Stimulated activated CD4-positive, alpha-beta T cell treated with anti-CD3 and anti-CD28 coated beads, Interleukin-1b, Interleukin-23, amount 100 ng/mL, for 4 hours (primary cell): ENCODE measurements around the gene KRT3.

Experiments
- DNase-seq, 2 donors: peaks; one replicate each; pipeline ENCODE4 v3.0.0-alpha.2; 2020; ENCODE audit warnings: low read depth in 2 of 2

Gene KRT3

DNA sequence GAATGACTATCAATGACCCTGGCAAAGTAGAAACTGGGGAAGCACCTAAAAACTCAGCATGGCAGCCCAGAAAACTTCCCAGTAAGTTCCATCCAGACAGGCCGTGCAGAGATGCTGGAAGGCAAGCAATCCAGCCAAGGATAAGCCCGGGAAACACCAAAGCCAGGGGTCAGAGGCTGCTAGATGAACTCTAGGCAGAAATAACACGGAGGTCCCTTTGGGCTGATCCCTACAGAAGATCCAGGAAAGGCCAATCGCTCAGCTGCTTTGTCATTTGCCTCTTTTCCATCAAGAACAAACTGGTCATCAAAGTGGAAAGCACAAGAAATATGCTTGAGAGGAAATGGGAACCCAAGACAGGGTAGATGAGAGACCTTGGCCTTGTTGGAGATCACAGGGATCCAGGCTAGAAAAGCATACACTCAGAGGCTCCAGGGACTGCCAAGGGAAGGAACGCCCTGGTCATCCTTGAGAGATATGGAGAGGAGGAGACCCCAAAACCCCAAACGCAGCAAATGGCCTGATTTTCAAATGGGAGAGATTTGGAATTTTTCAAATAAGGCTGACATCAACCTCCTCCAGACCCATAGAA lies 31.7 kb upstream of the KRT3 start:
- no peak for DNase-seq

DNA sequence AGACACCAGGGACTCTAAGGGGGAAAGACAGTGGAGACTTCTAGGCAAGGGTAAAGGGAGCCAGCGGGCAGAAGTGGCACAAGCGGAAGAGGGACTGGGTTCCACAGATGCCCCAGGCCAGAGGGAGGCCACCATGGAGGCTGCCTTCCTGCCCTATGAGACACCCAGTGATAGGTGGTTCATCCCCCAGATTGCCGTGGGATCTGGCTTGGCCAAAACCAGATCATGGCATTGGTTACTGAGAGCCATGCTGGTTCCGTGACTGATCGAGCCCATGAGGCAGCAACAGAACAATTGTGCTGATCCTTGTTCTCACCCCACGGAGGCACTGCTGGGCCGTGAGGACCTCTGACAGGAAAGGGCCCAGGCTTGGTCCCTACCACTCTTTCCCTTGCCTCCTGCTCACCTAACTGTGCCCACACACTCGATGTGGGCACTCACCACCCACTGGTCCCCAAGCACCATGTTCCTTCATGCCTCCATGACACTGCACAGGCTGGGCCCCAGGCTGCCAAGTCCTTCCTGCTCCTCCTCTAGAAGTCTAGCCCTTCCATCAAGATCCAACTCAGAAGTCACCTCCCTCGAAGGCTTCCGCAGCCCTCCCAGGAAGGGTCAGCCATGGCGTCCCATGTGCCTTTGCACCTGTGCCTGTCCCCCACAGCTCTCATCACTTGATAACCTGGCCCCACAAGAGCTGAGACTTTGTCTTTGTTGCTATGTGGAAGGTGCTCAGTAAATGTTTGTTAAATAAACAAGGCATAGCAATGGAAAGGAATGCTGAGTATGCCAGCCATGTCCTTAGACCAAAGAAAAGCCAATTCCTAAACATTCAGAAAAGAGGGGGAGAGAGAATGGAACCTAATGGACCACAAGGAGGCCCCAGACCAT lies 30.9 kb upstream of the KRT3 start:
- DNase-seq, result no peak

DNA sequence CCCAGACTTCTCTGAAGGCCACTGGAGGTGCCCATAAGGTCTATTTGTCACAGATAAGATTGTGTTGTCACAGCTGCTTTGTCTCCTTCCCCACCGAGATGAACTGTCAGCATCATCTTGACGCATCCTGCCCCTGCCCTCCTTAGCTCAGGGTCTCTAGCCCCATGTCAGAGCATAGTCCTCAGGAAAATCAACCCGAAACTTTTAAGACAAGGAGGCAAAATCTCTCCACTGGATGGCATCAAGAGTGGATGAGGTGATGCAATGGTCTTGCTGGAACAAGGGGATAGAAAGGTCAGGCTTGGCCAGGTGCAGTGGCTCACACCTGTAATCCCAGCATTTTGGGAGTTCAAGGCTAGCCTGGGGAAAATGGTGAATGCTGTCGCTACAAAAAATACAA lies 30.0 kb upstream of the KRT3 start:
- DNase-seq, result no peak

DNA sequence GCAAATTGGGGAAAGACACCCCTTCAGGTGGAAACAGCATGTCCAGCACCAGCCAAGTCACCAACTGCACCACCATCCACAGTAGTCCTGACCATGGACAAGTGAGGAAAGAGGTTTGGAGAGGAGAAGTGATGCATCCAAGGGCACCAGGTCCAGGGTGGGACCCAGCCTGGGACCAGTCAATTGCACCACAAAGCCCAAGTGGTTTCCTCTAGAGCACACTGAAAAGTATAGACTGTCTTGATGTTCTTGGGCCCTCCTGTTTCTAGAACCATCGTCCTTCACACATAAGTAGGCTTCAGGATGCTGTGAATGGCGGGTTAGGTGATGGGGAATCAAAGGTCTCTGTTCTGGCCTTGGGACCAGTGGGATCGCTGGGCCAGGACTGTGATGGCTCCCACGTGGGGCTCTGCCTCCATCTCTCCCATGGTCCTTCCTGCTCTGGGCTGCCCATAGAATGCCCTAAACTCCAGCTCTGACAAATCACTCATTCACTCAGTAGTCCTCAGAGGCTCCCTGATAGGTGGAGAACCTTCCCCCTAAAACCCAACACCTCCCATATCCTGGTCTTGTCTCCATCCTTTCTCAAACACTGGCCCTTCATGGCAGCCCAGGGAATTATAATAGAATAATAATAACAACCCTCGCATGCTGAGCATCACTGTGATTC lies 29.0 kb upstream of the KRT3 start:
- DNase-seq, result no peak

DNA sequence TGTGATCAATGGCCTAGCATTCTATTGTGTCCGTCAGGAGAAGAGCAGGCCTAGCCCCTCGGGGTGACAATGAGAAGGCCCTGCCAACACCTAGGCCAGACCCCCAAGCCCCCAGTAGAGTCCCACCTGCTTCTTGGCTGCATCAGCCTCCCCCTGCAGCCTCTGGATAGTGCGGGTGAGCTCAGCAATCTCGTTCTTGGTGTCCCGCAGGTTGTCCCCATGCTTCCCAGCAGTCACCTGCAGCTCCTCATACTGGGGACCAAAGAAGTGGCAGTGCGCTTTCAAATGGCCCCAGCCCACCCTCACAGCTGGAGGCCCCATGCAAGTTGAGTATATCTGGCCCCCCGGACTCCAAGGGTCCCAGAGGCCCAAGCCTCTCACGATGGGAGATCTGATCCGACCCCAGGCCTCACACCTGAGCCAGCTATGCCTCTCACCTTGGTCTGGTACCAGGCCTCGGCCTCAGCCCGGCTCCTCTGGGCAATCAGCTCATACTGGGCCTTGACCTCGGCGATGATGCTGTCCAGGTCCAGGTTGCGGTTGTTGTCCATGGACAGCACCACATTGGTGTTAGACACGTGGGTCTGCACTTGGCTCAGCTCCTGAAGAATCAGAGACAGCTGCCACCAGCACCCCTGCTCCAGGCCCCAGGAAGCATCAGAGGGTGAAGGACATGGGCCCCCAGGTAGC lies 28.0 kb upstream of the KRT3 start:
- no peak for DNase-seq

GRCh38 chr12:52822771-52823510 lies 27.0 kb upstream of the KRT3 start:
- DNase-seq, result no peak

DNA sequence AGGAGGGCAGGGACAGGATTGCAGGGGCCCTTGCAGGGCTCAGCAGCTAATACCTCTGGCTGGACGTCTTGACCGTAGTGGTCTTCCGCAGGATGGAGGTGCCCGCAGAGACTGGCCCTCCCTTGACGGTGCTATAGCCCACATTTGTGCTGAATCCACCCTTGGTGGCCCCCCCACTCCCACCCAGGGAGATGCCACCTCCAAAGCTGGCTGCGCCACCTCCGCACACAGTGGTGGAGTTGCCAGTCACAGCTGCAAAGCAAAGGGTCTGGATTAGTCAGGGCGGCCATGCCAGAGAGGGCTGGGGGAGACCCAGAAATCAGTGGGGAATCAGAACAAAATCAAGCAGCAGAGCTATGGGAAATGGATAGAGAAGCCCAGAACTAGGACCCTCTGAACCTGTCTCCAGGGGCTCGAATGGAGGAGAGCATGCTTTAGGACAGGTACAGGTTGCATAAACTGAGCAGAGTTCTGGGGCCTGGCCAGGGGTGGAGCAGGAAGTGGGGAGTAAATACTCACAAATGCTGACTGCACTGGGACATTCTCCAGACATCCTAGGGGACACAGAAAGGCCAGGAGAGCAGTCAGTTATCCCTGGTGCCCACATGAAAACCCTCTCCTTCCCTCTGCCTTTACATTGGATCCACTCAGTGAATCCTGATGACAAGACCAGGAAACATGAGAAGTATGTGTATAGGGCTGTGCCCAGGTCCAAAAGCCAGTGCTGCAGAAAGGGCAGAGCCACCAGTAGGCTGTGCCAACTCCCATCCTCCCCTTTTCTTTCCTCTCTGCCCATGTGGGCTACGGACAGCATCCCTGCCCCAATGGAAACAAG lies 26.1 kb upstream of the KRT3 start:
- no peak for DNase-seq

DNA sequence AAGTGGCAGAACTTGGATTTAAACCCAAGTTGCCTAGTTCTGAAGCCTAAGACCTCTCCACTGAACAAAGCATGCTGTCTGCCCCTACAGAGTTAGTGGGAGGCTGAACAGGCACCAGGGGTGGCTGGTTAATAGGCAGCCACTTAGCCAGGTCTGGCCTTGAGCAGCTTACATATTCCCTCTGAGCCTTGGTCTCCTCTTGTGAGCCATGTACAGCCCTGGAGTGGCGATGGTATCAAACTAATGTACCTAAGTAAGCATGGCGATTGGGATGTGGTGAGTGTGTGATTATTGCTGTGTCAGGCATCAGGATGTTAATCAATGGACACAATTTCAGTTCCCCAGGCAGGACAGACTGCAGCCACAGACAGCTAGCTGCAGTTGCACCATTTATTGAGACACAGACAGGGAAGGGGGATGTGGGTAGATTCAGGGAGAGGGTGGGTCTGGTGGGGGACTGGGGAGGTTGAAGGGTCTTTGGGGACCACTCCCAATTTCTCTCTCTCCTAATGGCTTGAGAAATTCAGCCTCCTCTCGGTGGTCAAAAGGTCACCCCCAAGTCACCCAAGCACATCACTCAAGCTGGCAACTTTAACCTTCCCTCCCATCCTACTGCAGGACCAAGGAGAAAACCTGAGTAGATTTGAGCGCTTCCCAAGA lies 25.3 kb upstream of the KRT3 start:
- no peak for DNase-seq

- no peak for DNase-seq
Observed at GRCh38 chr12:52820521-52820920, 24.6 kb upstream of the KRT3 start.

DNA sequence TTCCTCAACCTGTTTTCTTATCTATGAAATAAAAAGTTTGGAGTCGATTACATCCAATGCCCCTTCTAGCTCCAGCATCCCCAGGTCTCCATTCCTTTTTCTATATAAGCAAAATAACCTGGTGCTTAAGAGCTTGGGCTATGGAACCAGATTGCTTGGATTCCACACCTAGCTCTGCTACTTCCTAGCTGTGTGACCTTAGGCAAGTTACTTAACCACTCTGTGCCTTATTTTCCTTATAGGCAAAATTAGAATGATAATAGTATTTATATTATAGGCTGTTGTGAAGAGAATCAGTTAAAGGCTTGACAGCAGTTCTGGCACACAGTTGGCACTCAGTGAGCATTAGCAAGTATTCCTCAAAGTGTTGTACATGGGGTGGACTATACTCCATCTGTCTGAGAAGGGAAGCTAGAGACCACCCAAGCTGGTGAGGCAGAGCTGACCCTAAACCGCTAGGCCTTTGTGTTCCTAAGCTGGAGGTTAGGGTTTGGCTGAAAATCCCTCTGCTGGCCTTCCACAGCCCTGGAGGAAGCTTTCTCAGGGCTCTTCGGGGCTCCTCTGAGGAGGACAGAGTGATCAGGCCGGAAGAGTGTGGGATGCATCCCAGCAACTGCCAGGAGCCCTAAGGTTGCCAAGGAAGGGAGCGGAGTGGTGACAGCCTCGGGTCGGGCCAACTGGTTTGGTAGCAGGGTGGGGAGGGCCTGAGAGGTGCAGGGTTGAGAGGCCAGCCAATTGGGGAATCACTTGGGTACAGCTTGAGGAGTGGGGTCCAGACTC lies 24.0 kb upstream of the KRT3 start:
- no peak for DNase-seq

DNA sequence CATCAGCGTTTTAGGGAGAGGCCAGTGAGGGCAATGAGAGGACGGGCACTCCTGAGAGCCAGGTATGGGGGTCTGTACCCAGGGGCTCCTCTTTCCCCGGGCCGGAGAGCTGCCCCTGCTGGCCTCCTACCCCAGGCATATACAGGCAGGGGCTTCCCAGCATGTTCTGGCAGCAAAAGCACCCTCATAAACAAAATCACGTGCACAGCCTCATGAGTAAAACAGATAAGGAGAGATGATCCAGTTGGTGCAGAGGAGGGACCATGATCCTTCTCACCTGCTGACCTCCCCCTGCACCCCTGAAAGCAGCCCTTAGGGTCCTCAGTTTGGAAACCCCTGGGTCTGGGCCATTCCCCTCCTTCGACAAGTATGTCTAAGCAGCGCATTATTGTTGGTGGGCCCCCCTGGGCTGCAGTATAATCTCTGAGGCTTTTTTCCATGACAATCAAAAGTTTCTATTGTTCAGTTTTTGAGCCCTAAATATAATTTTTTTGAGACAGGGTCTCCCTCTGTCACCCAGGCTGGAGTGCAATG lies 23.0 kb upstream of the KRT3 start:
- DNase-seq, result no peak

DNA sequence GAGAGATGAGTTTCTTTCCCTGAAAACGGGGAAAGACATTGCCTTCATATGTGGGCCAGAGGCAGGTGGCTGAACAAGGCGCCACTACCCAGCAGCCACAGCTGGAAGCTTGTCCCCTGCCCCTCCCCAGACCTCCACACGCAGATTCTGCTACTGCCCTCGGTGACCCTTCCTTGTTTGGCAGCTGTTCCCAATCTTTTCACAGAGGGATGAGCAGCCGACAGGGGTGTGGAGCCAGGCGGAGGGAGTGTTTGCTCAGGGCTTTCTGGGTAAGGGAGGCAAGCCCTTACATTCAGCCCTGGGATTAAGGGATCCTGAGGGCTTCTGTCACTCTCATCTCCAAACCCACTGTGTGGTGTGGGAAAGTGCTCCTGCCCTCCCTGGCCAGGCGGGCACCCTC lies 22.5 kb upstream of the KRT3 start:
- no peak for DNase-seq

- DNase-seq, result no peak
Observed at GRCh38 chr12:52817699-52818238, 21.9 kb upstream of the KRT3 start.

DNA sequence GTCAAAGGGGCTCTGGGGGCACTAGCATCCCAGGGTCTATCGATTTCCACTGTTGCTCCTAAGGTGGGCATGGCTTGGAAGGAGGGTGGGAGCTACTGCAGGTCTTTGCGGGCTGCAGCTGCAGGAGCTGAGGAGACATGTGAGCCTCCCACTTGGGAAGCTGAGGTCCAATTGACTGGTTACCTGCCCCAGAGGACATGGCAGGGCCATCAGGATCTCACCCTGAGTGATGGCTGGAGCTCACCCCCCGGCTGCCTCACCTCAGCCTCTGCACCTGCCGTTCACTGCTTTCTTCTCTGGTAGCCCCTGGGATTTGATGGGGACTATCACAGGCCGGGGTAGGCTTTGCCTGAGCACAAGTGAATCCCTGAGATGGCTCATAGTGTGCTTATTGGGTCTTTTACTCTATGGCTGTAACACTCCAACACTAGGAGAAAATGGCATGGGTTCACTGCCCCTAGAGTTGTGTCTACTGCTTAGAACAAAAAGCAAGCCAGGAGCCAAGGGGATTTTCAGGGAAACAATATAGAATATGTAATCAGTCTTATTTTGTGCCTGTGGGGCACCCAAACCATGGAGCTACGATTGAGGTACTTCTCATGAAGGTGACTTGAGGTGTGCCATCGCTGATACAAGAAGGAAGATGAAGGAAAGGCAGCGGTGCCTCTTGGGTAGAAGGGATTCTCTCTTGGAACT lies 21.2 kb upstream of the KRT3 start:
- DNase-seq, result no peak

GRCh38 chr12:52815676-52816588 lies 20.0 kb upstream of the KRT3 start:
- no peak for DNase-seq

- no peak for DNase-seq
Observed at GRCh38 chr12:52815161-52815560, 19.2 kb upstream of the KRT3 start.

GRCh38 chr12:52814710-52815155 lies 18.8 kb upstream of the KRT3 start:
- no peak for DNase-seq
